Activated naive CD8-positive, alpha-beta T cell treated with anti-CD3 and anti-CD28 coated beads, Interleukin-2, amount 50 U/mL, for 24 hours (primary cell): ENCODE results near the gene GRN.
"Not testable (repeated sequence)": the region's sequence is repeated elsewhere in the genome, so short reads cannot be mapped to it uniquely, and the experiment has no call there.

ENCODE experiments used
- ATAC-seq: fragments of 150-1000 bp; cut with Tn5 transposase; one replicate; pipeline ENCODE4 v1.10.0; 2021
- DNase-seq: peaks from one replicate; pipeline ENCODE4 v3.0.0; 2021
- H3K27ac Mint-ChIP-seq: one replicate; pipeline ENCODE4 v1.8.0; 2021; ENCODE audit warnings: mild to moderate bottlenecking, mixed read lengths
- H3K27me3 Mint-ChIP-seq: one replicate; pipeline ENCODE4 v1.8.0; 2021; ENCODE audit warnings: mixed read lengths
- H3K36me3 Mint-ChIP-seq: one replicate; pipeline ENCODE4 v1.8.0; 2021; ENCODE audit warnings: low read depth, mixed read lengths
- H3K4me1 Mint-ChIP-seq: one replicate; pipeline ENCODE4 v1.8.0; 2021; ENCODE audit warnings: mixed read lengths
- H3K4me3 Mint-ChIP-seq: one replicate; pipeline ENCODE4 v1.8.0; 2021; ENCODE audit warnings: mild to moderate bottlenecking, moderate library complexity, mixed read lengths
- H3K9me3 Mint-ChIP-seq: one replicate; pipeline ENCODE4 v1.8.0; 2021; ENCODE audit warnings: mixed read lengths

GRN gene

DNA sequence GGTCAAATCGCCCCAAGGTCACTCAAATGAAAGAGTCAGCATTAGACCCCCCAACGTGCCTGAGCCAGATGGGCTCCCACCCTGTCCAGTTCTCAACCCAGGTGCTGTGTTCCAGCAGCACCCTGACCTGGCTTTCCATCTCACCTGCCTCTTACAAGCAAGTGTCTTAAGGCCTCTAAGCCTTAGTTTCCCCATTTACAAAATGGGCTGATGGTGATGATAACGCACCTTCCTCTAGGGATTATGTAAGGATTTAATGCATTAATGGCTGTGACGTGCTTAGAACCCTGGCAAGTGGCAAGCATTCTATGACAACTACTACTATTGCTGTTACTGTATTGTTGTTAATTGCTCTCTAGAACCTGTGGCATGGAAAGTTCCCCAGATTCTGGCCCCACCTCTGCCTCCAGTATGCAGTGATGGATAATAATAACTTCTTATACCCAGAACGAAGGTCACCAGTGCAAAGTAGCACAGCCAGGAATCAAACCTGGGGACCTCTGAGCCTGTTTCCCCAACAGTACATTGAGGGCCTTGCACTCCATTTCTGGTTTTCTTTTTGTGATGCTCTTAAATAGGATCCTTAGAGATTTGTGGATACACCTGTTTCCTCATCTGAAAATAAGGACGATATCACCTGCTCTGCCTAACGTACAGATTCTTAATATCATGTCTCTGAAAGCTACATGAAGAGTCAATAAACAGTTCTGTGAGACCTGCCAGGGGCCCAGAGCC is 17.2 kb upstream of the GRN start:
- H3K4me3 Mint-ChIP-seq: peak overlapping the region; percentile 29
- peaks cover 2% of the 10 kb centered on the region for H3K36me3 Mint-ChIP-seq
- no peaks in the 10 kb centered on the region for H3K27me3 Mint-ChIP-seq
- no peaks in the 10 kb centered on the region for H3K9me3 Mint-ChIP-seq
- ATAC-seq (no peak), DNase-seq (no peak)
- H3K4me1 Mint-ChIP-seq: peaks cover 40% of the 10 kb centered on the region
- H3K27ac Mint-ChIP-seq: peak overlapping the region; percentile 35

DNA sequence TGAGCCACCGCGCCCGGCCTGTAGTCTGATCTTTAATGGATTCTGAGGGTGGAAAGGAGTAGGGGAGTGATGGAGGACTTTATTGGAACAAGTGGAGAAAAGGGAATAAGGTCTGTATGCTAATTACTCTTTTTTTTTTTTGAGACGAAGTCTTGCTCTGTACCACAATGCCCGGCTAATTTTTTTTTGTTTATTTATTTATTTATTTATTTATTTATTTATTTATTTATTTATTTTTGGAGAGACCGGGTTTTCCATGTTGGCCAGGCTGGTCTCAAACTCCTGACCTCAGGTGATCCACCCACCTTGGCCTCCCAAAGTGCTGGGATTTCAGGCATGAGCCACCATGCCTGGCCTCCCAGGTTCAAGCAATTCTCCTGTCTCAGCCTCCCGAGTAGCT is 15.6 kb upstream of the GRN start:
- not testable (repeated sequence) for ATAC-seq, H3K36me3 Mint-ChIP-seq, DNase-seq, H3K27ac Mint-ChIP-seq, H3K27me3 Mint-ChIP-seq, H3K9me3 Mint-ChIP-seq, H3K4me3 Mint-ChIP-seq
- H3K4me1 Mint-ChIP-seq: peaks cover 30% of the 10 kb centered on the region

DNA sequence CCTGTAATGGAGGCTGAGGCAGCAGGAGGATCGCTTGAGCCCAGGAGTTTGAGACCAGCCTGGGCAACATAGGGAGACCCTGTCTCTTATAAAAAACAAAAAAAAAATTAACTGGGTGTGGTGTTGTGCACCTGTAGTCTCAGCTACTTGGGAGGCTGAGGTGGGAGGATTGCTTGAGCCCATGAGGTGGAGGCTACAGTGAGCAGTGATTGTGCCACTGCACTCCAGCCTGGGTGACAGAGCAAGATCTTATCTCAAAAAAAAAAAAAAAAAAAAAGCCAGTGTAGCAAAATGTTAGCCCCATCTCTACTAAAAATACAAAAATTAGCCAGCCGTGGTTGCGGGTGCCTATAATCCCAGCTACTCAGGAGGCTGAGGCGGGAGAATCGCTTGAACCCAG is 14.8 kb upstream of the GRN start:
- not testable (repeated sequence) for H3K36me3 Mint-ChIP-seq, ATAC-seq, H3K4me3 Mint-ChIP-seq, DNase-seq, H3K27me3 Mint-ChIP-seq, H3K27ac Mint-ChIP-seq, H3K9me3 Mint-ChIP-seq
- peaks cover 26% of the 10 kb centered on the region for H3K4me1 Mint-ChIP-seq

DNA sequence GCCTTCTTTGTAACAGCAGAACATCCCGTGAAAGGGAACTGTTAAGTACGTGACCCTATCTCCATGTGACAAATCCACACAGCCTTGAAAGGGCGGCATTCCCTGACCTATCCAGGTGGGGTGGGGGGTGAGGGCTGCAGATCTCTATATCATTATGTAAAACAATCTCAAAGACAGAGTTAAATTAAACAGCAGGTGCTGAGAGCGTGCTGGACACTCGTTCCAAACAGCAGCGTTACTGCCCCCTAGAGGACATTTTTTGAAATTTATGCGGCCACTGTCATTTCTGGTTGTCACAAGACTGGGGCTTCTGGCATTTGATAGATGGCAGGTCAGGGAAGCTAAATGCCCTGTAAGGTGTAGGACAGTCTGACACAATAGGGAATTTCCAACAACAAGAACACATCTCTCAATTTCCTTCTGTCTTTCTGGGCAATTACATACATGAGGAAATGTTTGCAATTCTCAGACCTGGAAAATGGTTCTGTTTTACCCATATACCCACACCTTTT is 13.8 kb upstream of the GRN start:
- Mint-ChIP-seq H3K27me3 (no peaks in the 10 kb centered on the region), H3K9me3 (no peaks in the 10 kb centered on the region), H3K4me1 (peaks cover 18% of the 10 kb centered on the region), H3K4me3 (no peak overlapping the region), H3K27ac (peak overlapping the region; percentile 19), H3K36me3 (no peaks in the 10 kb centered on the region)
- ATAC-seq: peak; percentile 47
- peak; percentile 75 for DNase-seq

DNA sequence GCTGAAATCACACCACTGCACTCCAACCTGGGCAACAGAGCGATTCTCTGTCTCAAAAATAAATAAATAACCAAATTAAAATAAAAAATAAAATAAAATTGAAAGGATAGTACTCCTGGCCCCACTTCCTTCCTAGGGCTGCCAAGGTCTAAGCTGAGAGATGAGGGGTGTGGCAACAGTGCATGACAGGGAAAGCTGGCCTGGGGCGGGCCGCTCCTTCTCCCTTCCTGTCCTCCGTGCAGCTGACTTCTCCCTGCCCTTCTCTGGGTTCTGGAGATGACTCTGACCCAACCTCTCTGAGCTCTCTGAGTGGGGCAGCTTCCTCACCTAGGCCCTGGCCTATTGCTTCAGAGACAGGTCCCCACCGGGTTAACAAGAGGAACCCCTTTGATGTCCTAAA is 11.7 kb upstream of the GRN start:
- ATAC-seq: no peak
- Mint-ChIP-seq H3K27ac (no peak overlapping the region), H3K4me1 (peaks cover 8% of the 10 kb centered on the region), H3K36me3 (no peaks in the 10 kb centered on the region), H3K9me3 (no peaks in the 10 kb centered on the region), H3K4me3 (no peak overlapping the region), H3K27me3 (no peaks in the 10 kb centered on the region)
- no peak for DNase-seq

DNA sequence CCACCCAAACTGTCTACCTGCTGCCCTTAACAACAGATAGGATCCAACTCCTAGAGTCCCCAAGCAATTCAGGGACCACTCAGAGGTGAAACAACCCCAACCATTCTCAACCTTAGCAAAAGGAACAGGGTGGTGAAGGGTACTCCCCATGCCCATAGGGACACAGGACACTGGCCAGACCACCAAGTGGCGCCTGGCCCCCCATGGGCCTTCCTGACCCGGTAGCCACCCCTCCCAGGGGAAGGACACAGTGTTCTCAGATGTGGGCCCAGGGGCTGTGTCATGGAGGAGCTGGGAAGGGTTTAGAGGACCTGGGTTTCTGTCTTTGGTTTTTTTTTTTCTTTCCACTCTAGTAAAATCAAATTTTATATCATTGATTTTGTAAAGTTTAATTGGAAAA is 10.8 kb upstream of the GRN start:
- Mint-ChIP-seq H3K9me3 (no peaks in the 10 kb centered on the region), H3K27me3 (no peaks in the 10 kb centered on the region), H3K36me3 (no peaks in the 10 kb centered on the region), H3K4me1 (peaks cover 11% of the 10 kb centered on the region), H3K27ac (no peak overlapping the region), H3K4me3 (no peak overlapping the region)
- ATAC-seq (no peak), DNase-seq (no peak)

DNA sequence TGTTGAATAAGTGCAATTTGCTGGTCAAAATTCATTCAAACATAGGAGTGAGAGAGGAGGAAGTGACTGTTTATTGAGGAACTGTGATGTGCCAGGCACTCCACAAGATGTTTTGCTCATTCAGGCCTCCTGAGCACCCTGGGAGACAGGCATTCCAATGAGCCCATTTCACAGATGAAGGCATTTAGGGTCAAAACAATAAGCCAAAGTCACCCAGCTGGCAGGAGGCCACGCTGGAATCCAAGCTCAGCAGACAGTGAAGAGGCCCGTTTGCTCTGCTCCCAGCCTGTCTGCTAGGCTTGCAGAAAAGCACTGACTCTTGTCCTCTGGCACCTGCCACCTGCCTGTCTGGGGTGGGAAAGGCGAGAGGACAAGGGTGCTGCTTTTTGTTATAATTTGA is 10.4 kb upstream of the GRN start:
- H3K4me1 Mint-ChIP-seq: peaks cover 11% of the 10 kb centered on the region
- no peak for DNase-seq
- H3K27me3 Mint-ChIP-seq: no peaks in the 10 kb centered on the region
- H3K4me3 Mint-ChIP-seq: no peak overlapping the region
- no peaks in the 10 kb centered on the region for H3K9me3 Mint-ChIP-seq
- ATAC-seq: no peak
- no peak overlapping the region for H3K27ac Mint-ChIP-seq
- H3K36me3 Mint-ChIP-seq: no peaks in the 10 kb centered on the region

DNA sequence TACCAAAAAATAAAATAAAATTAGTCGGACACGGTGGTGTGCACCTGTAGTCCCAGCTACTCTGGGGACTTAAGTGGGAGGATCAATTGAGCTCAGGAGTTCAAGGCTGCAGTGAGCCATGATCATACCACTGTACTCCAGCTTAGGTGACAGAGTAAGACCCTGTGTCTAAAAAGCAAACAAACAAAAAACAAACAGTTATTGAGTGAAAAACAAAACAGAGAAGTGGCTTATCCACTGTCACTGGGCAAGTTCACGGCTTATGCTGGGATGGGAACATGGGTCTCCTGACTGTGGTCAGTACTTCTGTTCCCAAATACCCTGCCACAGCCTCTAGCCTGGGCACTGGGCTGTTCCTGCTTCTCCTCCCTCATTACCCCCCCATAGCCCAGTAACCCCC is 9.5 kb upstream of the GRN start:
- no peak for DNase-seq
- Mint-ChIP-seq H3K27me3 (no peaks in the 10 kb centered on the region), H3K4me1 (peaks cover 11% of the 10 kb centered on the region), H3K9me3 (no peaks in the 10 kb centered on the region), H3K4me3 (no peak overlapping the region), H3K36me3 (no peaks in the 10 kb centered on the region), H3K27ac (no peak overlapping the region)
- no peak for ATAC-seq

DNA sequence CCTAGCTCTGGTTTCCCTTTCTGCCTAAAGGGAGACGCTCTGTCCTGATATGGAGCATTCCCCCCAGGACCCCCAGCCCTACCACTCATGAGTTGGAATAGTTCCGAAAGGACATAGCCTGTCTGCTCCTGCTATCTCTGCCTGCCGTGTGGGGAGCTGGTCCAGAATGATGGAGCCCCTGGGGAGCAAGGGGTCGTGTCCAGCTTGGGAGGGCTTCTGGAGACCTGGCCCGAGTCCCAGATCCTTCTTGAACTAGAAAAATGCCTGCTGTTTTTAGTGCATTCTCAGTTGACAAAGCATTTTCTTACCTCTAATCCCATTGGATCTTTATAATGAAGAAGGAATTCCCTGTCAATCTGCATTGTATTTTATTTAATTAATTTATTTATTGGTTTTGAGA is 9.1 kb upstream of the GRN start:
- ATAC-seq (no peak), DNase-seq (no peak)
- H3K4me1 Mint-ChIP-seq: peaks cover 11% of the 10 kb centered on the region
- H3K36me3 Mint-ChIP-seq: no peaks in the 10 kb centered on the region
- H3K27me3 Mint-ChIP-seq: no peaks in the 10 kb centered on the region
- no peaks in the 10 kb centered on the region for H3K9me3 Mint-ChIP-seq
- H3K4me3 Mint-ChIP-seq: no peak overlapping the region
- no peak overlapping the region for H3K27ac Mint-ChIP-seq

DNA sequence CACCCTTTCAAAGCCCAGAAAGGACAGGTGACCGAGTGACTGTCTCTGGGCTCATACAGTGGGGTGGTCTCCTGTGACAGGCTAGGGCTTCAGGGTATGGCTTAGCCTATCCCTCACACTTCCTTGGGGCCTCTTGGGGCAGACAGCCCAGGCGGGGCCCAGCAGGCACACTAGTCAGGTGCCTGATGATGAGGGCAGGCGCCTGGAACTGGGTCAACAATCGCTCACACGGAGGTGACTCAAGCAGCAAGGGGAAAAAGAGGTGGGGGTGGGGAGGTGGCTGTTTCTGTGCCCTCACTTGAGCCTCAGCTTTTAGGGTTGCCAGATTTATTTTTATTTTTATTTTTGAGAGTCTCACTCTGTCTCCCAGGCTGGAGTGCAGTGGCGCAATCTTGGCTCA is 6.4 kb upstream of the GRN start:
- no peak for DNase-seq
- no peaks in the 10 kb centered on the region for H3K9me3 Mint-ChIP-seq
- peaks cover 3% of the 10 kb centered on the region for H3K4me1 Mint-ChIP-seq
- H3K4me3 Mint-ChIP-seq: no peak overlapping the region
- H3K27ac Mint-ChIP-seq: no peak overlapping the region
- ATAC-seq: peak; percentile 80
- H3K36me3 Mint-ChIP-seq: no peaks in the 10 kb centered on the region
- H3K27me3 Mint-ChIP-seq: peaks cover 8% of the 10 kb centered on the region

DNA sequence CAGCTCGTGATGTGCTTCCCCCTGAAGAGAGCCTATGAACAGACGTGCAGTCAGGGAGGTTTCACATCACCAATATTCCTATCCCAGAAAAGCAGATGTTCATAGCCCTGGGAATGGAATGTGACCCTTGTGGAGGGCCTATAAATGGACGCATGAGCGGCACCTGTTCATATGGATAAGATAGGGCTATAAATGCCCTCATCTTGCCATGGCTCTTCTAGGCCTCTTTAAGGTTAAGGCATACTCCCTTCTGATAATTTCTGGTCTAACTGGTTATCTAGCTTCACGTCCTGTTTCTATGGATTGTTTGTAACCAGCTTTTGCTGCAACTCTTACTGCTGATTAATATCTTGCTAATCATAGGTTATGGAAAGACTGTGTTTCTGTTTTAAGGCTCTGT is 4.5 kb upstream of the GRN start:
- ATAC-seq, H3K36me3 Mint-ChIP-seq, DNase-seq, H3K4me3 Mint-ChIP-seq, H3K27ac Mint-ChIP-seq, H3K9me3 Mint-ChIP-seq: not testable (repeated sequence)
- Mint-ChIP-seq H3K4me1 (peaks cover 12% of the 10 kb centered on the region), H3K27me3 (peaks cover 11% of the 10 kb centered on the region)

DNA sequence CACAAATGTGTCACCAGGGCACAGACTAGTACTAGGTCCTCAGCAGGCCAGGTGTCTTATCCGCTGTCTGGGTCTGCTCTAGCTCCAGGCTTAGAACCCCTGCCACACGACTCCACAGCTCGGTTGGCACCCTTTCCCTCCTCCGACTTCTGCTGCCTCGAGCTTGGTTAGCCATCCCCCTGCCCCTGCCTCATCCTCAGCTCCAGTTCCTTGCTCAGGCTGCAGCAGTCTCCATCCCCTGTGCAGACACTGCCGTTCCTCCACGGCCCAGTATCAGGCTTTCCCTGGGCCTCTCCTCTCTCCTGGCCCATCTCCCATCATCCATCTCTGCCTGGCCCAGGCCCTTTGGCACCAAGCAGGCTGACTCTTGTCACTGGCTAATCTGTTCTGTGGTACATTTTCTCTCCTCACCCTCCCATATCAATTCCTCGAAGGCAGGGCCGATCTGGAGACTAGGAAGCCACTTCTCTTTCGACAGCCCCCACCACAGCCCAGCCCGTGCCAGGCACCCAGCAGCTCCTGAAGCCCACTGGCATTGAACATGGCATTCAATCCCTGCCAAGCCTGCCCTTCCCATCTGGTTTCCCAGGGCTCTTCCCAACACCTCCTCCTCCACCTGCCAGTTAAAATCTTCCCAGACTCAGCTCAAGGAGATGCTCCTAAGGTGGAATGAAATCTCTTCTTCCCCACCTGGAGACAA is 1.4 kb upstream of the GRN start:
- Mint-ChIP-seq H3K27me3 (peaks cover 11% of the 10 kb centered on the region), H3K36me3 (no peaks in the 10 kb centered on the region), H3K4me3 (no peak overlapping the region), H3K4me1 (peaks cover 18% of the 10 kb centered on the region), H3K9me3 (no peaks in the 10 kb centered on the region), H3K27ac (no peak overlapping the region)
- ATAC-seq (no peak), DNase-seq (no peak)

DNA sequence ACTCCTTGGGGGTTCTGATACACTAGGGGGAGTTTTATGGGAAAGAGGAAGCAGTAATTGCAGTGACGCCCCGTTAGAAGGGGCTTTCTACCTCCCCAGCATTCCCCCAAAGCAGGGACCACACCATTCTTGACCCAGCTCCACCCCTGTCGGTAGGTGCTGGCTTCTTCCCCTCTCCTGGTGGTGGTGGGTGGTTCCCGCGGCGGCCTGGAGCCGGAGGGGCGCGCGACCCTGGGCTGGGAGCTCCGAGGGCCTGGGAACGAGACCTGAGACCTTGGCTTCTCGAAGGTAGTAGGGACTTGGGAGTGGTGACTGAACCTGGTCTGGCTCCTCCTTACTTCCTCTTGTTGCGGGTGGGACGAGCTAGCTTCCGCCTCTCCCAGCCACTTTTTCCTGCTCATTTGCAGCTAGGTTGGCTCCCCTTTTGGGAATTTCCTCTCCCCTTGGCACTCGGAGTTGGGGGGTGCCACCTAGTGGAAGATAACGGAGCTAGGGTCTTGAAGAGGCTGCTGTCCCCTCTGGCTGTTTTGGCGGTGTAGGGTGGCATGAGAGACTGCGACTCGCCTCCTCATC is 438 bp downstream of the GRN start:
- DNase-seq: peak; percentile 64
- Mint-ChIP-seq H3K4me1 (peaks cover 18% of the 10 kb centered on the region), H3K27me3 (peaks cover 11% of the 10 kb centered on the region)

DNA sequence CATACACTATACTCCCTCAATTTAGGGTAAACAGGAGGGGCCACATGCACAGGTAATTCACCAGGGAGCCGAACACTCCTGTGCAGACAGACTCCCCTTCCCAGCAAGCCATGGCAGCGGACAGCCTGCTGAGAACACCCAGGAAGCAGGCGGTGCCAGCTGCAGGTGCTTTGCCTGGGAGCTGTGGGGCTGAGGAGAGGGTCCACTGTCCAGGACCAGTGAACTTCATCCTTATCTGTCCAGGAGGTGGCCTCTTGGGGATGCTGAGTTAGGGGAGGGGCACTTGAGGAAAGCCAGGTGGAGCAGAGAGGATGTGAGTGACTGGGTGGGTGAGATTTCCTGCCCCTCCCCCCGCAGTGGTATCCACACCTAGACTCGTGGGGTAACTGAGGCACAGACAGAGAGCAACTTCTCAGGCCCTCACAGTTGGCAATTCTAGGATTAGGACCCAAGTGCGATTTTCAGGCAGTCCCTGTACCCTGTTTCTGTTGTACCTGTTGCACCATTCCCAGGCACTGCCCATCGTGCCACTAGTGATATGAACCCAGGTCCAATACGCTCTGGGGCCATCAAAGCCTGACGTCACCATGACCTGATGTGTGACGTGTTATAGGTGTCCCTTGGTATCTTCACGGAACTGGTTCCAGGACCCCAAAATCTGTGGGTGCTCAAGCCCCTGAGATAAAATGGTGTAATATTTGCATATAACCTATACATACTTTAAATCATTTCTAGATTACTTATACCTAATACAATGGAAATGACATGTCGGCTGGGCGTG is 1.2 kb downstream of the GRN start:
- H3K9me3 Mint-ChIP-seq: no peaks in the 10 kb centered on the region
- H3K4me3 Mint-ChIP-seq: peak overlapping the region; percentile 88
- H3K36me3 Mint-ChIP-seq: no peaks in the 10 kb centered on the region
- peaks cover 20% of the 10 kb centered on the region for H3K4me1 Mint-ChIP-seq
- ATAC-seq (no peak), DNase-seq (no peak)
- H3K27me3 Mint-ChIP-seq: peaks cover 11% of the 10 kb centered on the region
- H3K27ac Mint-ChIP-seq: peak overlapping the region; percentile 94

More for the DNA sequence above, 438 bp downstream of the GRN start:
- Mint-ChIP-seq H3K36me3 (no peaks in the 10 kb centered on the region), H3K4me3 (peak overlapping the region; percentile 88), H3K27ac (peak overlapping the region; percentile 94), H3K9me3 (no peaks in the 10 kb centered on the region)
- peak; percentile 17 for ATAC-seq
